Measurements from ENCODE around the gene CAMKMT. TPM values are rescaled to one million over a fixed set of nuclear protein-coding genes. Genes with fewer than 3 reads are reported as not detected.

CAMKMT gene
- total and polyA plus RNA-seq, 2 donors (not counting 1 experiment from before 2014, with no cell fraction given), result 6.2 to 23.3 TPM

DNA sequence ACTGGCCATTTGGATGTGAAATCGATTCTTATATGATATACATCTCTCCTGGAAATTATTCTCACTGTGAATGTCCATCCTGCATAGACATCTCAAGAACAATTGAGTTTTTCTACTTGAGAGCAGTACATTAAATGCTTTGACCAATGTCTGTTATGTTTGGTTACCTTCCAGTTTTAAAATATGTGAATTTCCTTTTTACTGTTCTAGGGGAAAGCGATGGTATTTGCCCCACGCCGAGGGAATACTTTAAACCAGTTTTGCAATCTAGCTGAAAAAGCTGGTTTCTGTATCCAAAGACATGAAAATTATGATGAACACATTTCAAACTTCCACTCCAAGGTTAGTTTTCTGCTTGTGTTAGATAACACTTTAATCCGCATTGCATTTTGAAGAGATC lies 404.5 kb downstream of the CAMKMT start:
- CTCF ChIA-PET, result interaction anchor here (1.4 kb wide), 1 partner anchor 287 kb away, joined by 5 read pairs; no protein-coding TSS in a partner anchor
- peaks cover 35% of the 10 kb centered on the region for H3K27me3 Mint-ChIP-seq
- no peak overlapping the region for H2AFZ ChIP-seq (ENCODE audit: insufficient read depth, low read depth, low read length, poor library complexity, severe bottlenecking)
- H4K20me1 ChIP-seq (ENCODE audit: control insufficient read depth, insufficient read depth, low read length, poor library complexity, severe bottlenecking), result no peaks in the 10 kb centered on the region
- H3K79me2 ChIP-seq (ENCODE audit: control insufficient read depth, insufficient read depth, low read length), result no peaks in the 10 kb centered on the region
- H3K4me1 ChIP-seq (ENCODE audit: control insufficient read depth in 2 of 2, insufficient read depth in 2 of 2, low read length in 2 of 2), result peaks cover 2 to 19% of the 10 kb centered on the region in 2 donors
- no peak overlapping the region for H3K27ac ChIP-seq (ENCODE audit: low read length in 2 of 2)
- intact Hi-C loops (cut with micrococcal nuclease), result no loop called here
- WGBS (ENCODE audit: insufficient coverage), result no CpG with 5 or more reads among the region's 5 CpGs
- H3K27ac Mint-ChIP-seq, result no peak overlapping the region
- H3K9me3 Mint-ChIP-seq (ENCODE audit: insufficient read depth), result no peaks in the 10 kb centered on the region
- peaks cover 0 to 17% (median 10%) of the 10 kb centered on the region in 4 experiments for H3K27me3 ChIP-seq (replicated peaks in 1 of 4; ENCODE audit: control extremely low read depth in 1 of 4, control insufficient read depth in 3 of 4, insufficient read depth in 4 of 4, low read length in 3 of 4)
- no peaks in the 10 kb centered on the region for H3K9me3 ChIP-seq (ENCODE audit: control extremely low read depth in 1 of 3, control insufficient read depth in 2 of 3, insufficient read depth in 1 of 3, low read length in 2 of 3)
- peaks cover 22% of the 10 kb centered on the region for H3K4me1 Mint-ChIP-seq
- H3K4me2 ChIP-seq (replicated peaks; ENCODE audit: low read depth, low read length, poor library complexity, severe bottlenecking), result no peak overlapping the region
- no peak overlapping the region for H3K4me3 ChIP-seq (ENCODE audit: control extremely low read depth in 1 of 5, extremely low read depth in 1 of 5, insufficient read depth in 1 of 5, low read depth in 2 of 5, low read length in 4 of 5)
- DNase-seq, result no peak
- H3K9ac ChIP-seq (ENCODE audit: low read length), result no peak overlapping the region
- no peaks in the 10 kb centered on the region for H3K36me3 ChIP-seq (replicated peaks in 1 of 2; ENCODE audit: control extremely low read depth in 1 of 2, control insufficient read depth in 1 of 2, extremely low read depth in 1 of 2, insufficient read depth in 2 of 2, low read length in 1 of 2)
- TF ChIP-seq EZH2 (IDR thresholded peaks at IDR 0.05; ENCODE audit: borderline replicate concordance, insufficient read depth, low read depth, low read length, poor library complexity, severe bottlenecking) (no peak), CTCF (IDR thresholded peaks at IDR 0.05) (no peak)
- POLR2A ChIA-PET, result no interaction called here
- no peak overlapping the region for H3K4me3 Mint-ChIP-seq
- no peak for ATAC-seq (ENCODE audit: low read depth)

DNA sequence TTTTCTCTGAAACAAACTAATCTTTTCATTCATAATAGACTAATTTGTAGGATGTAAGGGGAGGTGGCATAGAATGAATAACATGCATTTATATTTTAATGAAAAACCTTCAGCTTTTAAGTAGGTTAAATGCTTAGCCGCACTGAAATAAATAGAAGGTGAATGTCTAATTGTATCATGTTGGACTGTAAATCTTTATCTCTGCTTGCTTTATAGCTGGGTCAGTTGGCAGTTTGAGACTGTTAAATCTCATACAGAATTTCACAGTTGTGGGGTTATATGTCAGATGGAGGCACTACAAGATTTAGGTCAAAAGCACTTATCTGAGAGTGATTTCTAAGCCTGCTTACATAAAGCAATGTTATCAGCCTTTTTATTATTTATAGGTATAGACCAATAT lies 405.0 kb downstream of the CAMKMT start:
- no peak for ATAC-seq (ENCODE audit: low read depth)
- 100% methylated on average over 1 of the region's 1 CpG for WGBS (ENCODE audit: insufficient coverage)
- no peaks in the 10 kb centered on the region for H3K79me2 ChIP-seq (ENCODE audit: control insufficient read depth, insufficient read depth, low read length)
- H2AFZ ChIP-seq (ENCODE audit: insufficient read depth, low read depth, low read length, poor library complexity, severe bottlenecking), result no peak overlapping the region
- no peak overlapping the region for H3K9ac ChIP-seq (ENCODE audit: low read length)
- no peaks in the 10 kb centered on the region for H3K9me3 ChIP-seq (ENCODE audit: control extremely low read depth in 1 of 3, control insufficient read depth in 2 of 3, insufficient read depth in 1 of 3, low read length in 2 of 3)
- H3K4me3 ChIP-seq (ENCODE audit: control extremely low read depth in 1 of 5, extremely low read depth in 1 of 5, insufficient read depth in 1 of 5, low read depth in 2 of 5, low read length in 4 of 5), result no peak overlapping the region
- peaks cover 35% of the 10 kb centered on the region for H3K27me3 Mint-ChIP-seq
- peaks cover 0 to 17% (median 10%) of the 10 kb centered on the region in 4 experiments for H3K27me3 ChIP-seq (replicated peaks in 1 of 4; ENCODE audit: control extremely low read depth in 1 of 4, control insufficient read depth in 3 of 4, insufficient read depth in 4 of 4, low read length in 3 of 4)
- ChIA-PET POLR2A (no interaction called here), CTCF (interaction anchor here (1.4 kb wide), 1 partner anchor 287 kb away, joined by 5 read pairs; no protein-coding TSS in a partner anchor)
- TF ChIP-seq EZH2 (IDR thresholded peaks at IDR 0.05; ENCODE audit: borderline replicate concordance, insufficient read depth, low read depth, low read length, poor library complexity, severe bottlenecking) (no peak), CTCF (IDR thresholded peaks at IDR 0.05) (no peak)
- H3K27ac Mint-ChIP-seq, result no peak overlapping the region
- H3K36me3 ChIP-seq (replicated peaks in 1 of 2; ENCODE audit: control extremely low read depth in 1 of 2, control insufficient read depth in 1 of 2, extremely low read depth in 1 of 2, insufficient read depth in 2 of 2, low read length in 1 of 2), result no peaks in the 10 kb centered on the region
- H3K4me2 ChIP-seq (replicated peaks; ENCODE audit: low read depth, low read length, poor library complexity, severe bottlenecking), result no peak overlapping the region
- peaks cover 2 to 13% of the 10 kb centered on the region in 2 donors for H3K4me1 ChIP-seq (ENCODE audit: control insufficient read depth in 2 of 2, insufficient read depth in 2 of 2, low read length in 2 of 2)
- H3K27ac ChIP-seq (ENCODE audit: low read length in 2 of 2), result no peak overlapping the region
- H3K9me3 Mint-ChIP-seq (ENCODE audit: insufficient read depth), result no peaks in the 10 kb centered on the region
- peaks cover 18% of the 10 kb centered on the region for H3K4me1 Mint-ChIP-seq
- H4K20me1 ChIP-seq (ENCODE audit: control insufficient read depth, insufficient read depth, low read length, poor library complexity, severe bottlenecking), result no peaks in the 10 kb centered on the region
- no peak for DNase-seq
- intact Hi-C loops (cut with micrococcal nuclease), result no loop called here
- H3K4me3 Mint-ChIP-seq, result no peak overlapping the region

All from B cell (primary cell).